Activated naive CD4-positive, alpha-beta T cell (primary cell): ENCODE data around the gene RAPGEF4.
A peak's percentile ranks its signal among the peaks of the same experiment; 100 is the strongest.

ENCODE experiments used
- DNase-seq, 4 experiments: peaks; one replicate each; lab custom pipeline; 2025; lab: John Stamatoyannopoulos, UW

Gene RAPGEF4

DNA sequence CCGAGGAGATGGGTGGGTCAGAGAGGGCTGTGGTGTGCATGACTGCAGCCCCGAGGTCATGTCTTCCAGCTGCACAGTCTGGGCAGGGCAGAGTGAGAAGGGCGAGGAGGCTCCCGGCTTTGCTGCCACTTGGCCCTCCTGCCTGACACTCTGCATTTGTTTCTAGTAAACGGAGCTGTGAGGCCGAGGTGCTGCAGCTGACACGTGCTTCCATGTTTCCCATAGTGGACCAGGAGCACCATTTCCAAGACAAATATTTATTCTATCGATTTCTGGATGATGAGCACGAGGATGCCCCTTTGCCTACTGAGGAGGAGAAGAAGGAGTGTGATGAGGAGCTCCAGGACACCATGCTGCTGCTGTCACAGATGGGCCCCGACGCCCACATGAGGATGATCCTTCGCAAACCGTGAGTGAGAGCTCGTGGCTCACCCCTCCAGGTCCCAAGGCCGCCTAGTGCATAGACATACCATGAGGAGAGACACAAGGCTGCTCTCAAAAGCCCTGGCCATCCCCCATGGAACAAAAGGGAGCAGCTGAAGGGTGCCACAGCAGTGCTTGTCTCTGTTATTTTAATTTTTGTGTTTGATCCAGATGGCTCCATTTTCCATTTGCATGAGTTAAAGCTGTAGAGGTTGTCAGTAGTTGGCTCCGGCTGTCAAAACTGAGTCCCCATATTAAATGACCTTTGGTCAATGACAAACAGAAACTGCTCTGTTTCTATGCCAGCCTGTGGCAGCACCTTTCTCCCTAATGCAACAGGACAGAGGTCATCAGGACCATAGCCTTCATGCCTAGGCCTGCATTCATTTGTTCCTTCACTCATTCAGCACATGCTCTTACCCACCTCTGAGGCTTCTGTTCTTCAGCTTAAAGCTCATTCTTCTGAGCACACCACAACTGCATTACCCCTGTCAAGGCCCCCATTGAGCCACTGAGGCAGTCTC is 231.7 kb downstream of the RAPGEF4 start:
- no peak for DNase-seq

- no peak for DNase-seq
Measured at GRCh38 chr2:172968061-172968469, 232.4 kb downstream of the RAPGEF4 start.

- DNase-seq, result no peak
Measured at GRCh38 chr2:172969166-172969565, 233.5 kb downstream of the RAPGEF4 start.

GRCh38 chr2:172969609-172970008 is 234.0 kb downstream of the RAPGEF4 start:
- DNase-seq, result no peak

GRCh38 chr2:172970660-172971059 is 235.0 kb downstream of the RAPGEF4 start:
- peak in 2 of 4 experiments; percentile 10 to 24 for DNase-seq

- DNase-seq, result peak in 3 of 4 experiments; percentile 3 to 25 (median 3)
Measured at GRCh38 chr2:172972005-172972619, 236.5 kb downstream of the RAPGEF4 start.

DNA sequence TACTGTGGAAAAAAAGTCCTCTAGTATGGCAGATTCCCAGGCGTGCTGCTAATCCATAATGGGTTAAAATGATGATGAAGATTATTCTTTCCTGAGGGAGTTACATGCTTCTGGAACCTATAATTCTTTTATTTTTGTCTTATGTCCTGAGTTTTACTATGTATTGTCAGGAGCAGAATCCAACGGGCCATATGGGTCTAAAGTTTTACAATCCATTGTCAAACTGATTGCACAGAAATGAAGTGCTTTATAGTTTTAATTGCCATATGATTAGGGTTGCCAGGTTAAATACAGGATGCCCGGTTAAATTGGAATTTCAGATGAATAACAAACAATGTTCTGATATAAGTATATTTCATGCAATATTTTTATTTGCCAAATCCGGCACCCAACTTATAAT is 239.1 kb downstream of the RAPGEF4 start:
- no peak for DNase-seq

GRCh38 chr2:172976116-172976515 is 240.5 kb downstream of the RAPGEF4 start:
- DNase-seq, result no peak

DNA sequence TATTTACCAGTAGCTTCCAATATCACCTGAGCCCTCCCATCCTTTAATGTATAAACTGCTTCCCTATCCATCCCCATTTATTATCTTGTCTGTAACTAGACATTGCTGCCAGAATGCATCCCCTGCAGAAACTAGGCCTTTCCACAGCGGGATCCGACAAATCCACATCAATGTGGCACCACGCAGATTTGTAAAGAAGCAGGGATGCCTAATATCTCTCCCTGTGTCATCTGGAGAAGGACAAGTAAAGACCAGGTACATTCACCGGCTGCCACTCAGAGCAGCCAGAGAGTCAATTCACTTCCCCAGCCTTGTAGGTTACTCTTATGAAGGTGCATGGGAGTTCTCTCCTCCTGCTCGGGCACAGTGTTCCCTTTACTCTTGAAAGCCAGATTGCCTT is 241.2 kb downstream of the RAPGEF4 start:
- no peak for DNase-seq

DNA sequence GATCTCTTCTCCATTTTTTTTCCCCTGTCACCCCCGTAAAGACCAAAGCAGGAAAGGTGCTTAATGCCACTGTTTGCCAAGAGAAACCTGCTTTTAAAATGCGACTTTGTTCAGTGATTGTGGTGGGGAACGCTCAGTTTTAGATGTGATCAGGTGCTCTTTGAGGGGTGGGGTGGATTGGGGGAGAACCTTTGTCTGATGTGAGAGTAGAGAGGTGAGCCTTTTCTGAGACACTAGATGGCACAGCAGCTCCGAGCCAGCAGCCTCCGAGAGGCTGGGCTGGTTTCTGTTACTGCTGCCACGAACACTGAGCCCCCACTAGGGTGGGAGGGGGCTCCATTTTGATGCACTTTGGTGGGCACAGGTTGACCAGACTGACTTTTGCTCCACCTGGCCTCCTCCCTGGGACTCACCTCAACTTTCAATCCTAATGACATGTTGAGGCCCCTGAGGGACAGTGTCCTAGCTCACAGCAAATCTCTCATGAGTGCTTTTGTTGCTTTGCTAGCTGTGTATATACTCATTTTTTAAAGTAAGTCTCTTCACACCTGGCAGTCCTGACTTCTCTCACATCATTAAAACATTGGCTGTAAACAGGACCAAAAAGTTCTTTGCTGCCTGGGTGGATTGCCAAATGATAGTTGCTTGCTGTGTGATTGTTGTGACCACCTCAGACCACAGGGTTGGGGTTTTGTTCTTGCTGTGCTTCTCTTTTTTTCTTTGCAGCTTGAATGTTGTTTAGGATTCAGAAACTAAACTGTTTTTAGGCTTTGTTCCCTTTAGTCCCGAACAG is 241.8 kb downstream of the RAPGEF4 start:
- no peak for DNase-seq

- DNase-seq, result no peak
Measured at GRCh38 chr2:172978063-172978383, 242.4 kb downstream of the RAPGEF4 start.

- DNase-seq, result no peak
Measured at GRCh38 chr2:172985139-172985892, 249.7 kb downstream of the RAPGEF4 start.

DNA sequence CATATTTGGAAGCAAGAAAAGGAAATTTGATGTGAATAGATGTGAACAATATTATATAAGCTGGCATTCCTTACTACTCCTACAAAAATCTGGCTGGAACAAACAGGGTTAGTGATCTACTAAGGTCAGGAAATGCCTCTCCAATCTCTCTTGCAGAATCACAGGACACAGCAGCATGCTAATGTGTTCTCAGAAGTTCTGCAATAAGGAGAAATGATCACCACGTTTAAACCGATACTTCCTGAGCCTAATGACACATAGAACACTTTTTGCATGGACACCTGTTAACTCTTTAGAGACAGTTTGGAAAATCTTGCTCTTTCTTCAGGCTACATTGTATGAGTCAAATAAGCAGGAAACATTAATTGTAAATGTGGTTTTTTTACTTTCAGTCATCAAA is 250.4 kb downstream of the RAPGEF4 start:
- no peak for DNase-seq

DNA sequence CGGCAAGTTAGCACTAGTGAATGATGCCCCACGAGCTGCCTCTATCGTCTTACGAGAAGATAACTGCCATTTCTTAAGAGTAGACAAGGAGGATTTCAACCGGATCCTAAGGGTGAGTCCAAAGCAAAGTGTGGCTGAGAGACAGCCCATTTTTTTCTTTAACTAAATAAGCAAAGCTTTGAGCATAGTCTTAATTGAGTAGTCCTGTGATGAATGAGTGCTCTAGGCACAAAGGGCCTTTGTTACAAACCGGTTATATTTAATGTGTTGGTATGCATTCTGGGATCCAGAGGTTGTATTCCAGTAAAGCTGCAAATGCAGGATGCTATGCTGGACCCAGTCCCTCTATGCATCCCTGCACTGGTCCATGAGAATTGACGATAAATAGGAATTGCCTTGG is 253.1 kb downstream of the RAPGEF4 start:
- DNase-seq, result no peak

DNA sequence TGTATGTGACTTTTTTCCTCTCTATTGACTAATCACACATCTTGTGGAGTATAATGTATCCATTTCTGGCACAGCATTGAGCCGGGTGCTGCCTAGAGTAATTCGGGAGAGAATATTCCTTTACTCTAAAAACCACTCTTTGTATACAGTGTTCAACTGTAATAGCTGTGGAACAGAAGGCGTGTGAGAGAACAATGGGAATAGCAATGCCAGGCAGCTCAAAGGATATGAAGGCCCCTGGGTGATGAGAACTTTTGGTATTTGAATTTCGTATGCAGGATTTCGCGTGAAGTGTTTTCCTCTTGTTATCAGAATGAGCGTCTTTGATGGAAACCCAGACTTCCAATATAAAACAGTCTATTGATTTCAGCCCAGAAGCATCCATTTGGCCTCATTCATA is 255.4 kb downstream of the RAPGEF4 start:
- DNase-seq, result no peak

GRCh38 chr2:172993139-172993538 is 257.5 kb downstream of the RAPGEF4 start:
- DNase-seq, result no peak

- DNase-seq, result no peak
Measured at GRCh38 chr2:172993931-172994717, 258.5 kb downstream of the RAPGEF4 start.

DNA sequence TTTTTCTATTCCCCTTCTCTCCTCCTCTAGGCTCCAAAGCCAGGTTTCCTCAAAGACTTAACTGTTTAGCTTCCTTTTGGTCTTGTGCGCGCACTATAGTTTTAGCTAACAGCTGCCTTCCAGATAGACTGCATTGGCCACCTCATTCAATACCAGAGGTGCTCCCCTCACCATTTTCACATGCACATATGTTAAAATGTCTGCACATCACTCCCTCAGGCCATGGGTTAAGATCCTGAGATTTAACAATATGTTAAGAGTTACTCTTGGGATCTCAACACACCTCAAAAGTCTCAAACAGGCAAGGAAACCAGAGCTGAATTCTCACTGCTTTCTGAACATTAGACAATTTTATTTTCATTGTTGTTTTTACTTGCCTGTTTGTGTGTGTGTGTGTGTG is 259.2 kb downstream of the RAPGEF4 start:
- no peak for DNase-seq

DNA sequence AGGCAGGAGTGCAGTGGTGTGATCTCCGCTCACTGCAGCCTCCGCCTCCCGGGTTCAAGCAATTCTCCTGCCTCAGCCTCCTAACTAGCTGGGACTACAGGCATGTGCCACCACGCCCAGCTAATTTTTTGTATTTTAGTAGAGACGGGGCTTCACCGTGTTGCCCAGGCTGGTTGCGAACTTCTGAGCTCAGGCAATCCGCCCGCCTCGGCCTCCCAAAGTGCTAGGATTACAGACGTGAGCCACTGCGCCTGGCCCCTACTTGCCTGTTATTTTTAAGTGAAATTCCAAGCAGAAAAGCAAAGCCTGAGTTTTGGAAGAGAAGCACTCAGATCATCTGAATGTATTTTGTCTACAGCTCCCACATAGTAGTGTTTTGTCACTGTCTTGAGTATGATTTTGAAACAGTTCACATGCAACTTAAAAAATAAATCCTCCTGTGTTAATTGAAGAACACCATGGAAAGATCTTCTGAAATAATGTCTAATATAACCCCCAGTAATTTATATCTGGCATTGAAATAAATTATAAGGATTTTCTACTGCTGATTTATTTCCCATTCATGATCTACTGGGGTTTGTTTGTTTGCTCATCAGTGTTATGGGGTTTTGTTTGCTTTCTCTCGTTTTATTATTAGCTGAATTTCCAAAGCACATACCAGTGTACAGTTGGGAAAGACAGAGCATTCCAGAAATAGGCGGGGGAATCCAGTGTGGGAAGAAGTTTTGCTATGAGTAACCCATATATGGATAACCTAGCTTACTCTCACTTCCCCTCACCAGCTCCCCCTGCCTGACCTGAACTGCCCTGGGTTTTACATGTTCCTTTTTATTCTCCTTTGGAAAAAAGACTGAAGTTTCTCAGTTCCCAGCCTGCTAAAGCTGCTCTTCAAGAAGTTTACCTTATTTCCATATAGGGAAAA is 259.9 kb downstream of the RAPGEF4 start:
- no peak for DNase-seq

- DNase-seq, result no peak
Measured at GRCh38 chr2:172996387-172996961, 260.8 kb downstream of the RAPGEF4 start.
